Hematopoietic multipotent progenitor cell treated with erythropoietin and hydrocortisone succinate and interleukin-3 and kit ligand, for 15 days (in vitro differentiated cells): Measurements from ENCODE around the gene NEU1.

Source experiments
- DNase-seq: peaks from one replicate; pipeline ENCODE4 v3.0.0-alpha.2; 2015; ENCODE audit warnings: low spot score

The NEU1 gene

GRCh38 chr6:31896493-31896855 lies 33.9 kb upstream of the NEU1 start:
- DNase-seq, result no peak

DNA sequence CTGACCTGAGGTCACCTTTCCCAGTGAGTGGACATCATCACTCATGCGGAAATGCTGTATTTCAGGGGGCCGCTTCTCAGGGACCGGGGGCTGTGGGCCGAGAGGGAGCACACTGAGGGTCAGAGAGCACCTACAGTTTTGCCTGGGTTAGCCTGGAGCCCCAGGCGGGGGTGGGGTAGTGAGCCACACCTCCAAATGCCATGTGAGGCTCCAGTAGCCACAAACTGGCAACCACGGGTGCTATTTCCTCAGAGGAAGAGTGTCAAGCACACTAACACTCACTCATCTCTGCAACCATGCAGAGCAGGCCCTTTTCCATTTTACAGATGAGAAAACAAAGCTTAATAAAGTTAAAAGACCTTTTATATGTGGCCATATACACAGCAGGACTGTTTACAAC lies 30.2 kb upstream of the NEU1 start:
- DNase-seq, result no peak

GRCh38 chr6:31889331-31889972 lies 26.8 kb upstream of the NEU1 start:
- no peak for DNase-seq

GRCh38 chr6:31888276-31889258 lies 25.9 kb upstream of the NEU1 start:
- DNase-seq, result peak; percentile 50

GRCh38 chr6:31887173-31888007 lies 24.8 kb upstream of the NEU1 start:
- no peak for DNase-seq

DNA sequence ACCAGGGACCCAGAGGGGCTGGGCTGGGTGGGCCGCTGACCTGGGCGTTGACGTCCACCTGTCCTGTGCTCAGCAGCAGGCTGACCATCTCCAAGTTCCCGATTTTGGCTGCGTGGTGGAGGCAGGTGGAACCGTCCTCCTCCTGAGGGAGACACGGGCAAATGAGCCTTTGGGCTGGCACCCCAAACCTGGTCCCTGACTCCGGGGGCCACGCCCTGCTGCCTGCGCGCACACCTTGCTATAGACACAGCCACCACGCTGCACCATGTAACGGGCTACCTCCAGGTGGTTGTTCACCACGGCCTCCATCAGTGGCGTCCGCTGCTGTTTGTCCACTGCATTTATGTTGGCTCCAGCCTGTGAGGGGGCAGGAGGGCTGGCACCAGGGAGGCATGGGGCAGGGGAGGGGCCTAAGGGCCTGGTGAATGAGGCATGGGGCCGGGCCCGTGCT lies 23.9 kb upstream of the NEU1 start:
- no peak for DNase-seq

DNA sequence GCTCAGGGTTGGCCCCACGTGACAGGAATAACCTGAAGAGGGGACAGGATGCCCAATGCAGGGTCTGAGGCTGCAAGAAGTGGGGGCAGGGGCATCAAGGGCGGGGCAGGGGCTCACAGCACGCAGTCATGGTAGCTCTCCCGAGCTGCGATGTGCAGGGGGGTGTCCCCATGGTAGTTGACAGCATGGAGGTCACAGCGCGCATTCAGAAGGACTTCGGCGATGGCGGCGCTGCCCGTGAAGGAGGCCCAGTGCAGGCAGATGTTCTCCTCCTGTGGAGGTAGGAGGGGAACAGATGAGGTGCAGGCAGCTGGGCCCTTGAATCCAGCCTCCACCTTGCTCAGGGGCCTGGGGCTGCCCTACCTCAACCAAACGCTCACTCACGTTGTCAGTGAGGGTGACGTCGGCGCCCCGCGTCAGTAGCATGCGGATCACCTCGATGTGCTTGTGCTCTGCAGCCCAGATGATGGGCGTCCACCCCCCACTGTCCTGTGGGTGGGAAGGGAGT lies 22.0 kb upstream of the NEU1 start:
- no peak for DNase-seq

- no peak for DNase-seq
Observed at GRCh38 chr6:31883676-31884075, 21.1 kb upstream of the NEU1 start.

DNA sequence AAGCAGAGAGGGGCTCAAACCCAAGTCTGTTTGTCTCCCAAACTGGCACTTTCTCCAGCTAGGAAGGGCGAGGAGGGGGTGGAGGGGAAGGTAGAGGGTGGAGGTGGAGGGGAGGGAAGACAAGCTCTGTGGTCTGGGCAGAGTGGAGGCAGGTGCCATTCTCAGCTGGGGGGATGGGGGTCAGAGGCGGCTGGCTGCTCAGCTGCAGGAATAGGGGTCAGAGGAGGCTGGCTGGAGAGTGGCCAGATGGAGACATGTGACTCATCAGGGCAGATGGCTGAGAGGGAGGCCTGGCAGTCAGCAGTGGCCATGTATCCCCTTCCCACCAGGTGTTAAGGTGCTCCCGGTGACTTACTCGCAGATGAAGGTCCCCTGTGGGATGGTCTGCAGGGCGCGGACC lies 19.7 kb upstream of the NEU1 start:
- no peak for DNase-seq

DNA sequence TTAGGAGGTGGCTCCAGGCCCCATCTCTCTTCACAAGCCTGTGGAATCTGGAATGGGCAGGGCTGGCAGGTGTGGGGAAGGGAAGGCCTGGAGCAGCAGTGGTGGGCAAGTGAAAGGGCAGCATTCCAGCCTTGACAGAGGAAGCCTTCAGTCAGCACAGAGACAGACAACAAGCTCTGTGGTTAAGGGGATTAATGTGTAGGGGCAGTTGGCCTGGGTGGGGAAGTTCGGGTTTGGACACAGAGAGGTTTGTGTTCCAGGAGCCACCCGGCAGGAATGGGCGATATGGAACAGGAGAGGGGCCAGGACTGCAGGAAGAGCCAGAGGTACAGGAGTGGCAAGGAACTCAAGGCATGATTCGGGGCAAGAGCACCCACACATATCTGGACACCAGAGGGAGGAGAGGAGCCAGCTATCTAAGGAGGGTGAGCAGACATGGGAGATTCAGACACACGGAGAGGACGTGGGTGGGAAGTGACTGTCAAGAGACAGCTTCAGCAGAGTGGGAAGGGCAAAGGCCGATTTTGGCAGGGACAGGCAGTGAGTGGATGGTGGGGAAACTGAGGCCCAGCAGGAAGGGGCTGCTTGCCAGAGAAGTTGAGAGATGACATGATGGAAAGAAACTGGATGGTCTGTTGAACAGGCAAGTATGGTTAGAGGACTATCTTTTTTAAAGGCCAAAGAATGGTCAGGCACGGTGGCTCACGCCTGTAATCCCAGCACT lies 18.7 kb upstream of the NEU1 start:
- no peak for DNase-seq

- DNase-seq, result no peak
Observed at GRCh38 chr6:31880616-31881015, 18.0 kb upstream of the NEU1 start.

- no peak for DNase-seq
Observed at GRCh38 chr6:31879901-31880300, 17.3 kb upstream of the NEU1 start.

GRCh38 chr6:31879143-31879542 lies 16.5 kb upstream of the NEU1 start:
- no peak for DNase-seq

DNA sequence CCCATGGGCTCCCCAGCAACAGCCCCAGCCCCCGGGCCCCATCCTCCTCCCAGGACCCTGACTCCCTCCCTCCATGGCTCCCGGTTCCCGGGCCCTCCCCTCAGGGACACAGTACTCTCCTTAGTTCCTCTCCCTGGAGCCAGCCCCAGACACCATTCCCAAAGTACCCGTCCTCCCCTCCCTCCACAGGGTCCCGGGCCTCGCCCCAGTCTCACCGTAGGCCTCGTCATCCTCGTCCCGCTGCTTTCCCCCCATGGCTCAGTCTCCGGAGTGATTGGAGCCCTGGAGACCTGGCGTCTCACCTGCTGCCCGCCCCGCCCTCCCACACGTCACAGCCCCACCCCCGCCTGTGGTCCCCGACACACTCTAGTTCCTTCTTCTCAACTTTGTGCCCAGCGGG lies 16.1 kb upstream of the NEU1 start, which contains the start of gene SLC44A4:
TSS of gene SLC44A4 (minus strand) at position 272 of the 400 bp plus-strand sequence. CDS start at position 255, 17 bp downstream.
- DNase-seq, result no peak

DNA sequence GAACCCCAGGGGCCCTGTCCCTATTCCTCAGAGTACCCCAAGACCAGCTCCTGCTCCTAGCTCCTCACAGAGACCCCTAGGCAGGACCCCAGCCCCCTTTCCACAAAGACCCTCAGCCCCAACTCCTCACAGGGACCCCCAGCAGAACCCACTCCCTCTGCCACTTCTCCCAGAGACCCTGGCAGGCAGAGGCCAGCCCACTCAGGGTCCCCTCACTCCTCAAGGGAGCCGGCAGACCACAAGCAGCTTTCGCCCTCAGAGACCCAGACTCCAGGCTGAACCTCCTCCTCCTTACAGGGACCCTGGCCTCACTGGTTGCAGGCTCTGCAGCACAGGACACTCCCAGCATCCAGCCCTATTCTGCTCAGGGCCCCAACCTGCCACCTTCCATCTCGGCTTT lies 15.6 kb upstream of the NEU1 start:
- no peak for DNase-seq

GRCh38 chr6:31877651-31878161 lies 15.1 kb upstream of the NEU1 start:
- DNase-seq, result no peak

DNA sequence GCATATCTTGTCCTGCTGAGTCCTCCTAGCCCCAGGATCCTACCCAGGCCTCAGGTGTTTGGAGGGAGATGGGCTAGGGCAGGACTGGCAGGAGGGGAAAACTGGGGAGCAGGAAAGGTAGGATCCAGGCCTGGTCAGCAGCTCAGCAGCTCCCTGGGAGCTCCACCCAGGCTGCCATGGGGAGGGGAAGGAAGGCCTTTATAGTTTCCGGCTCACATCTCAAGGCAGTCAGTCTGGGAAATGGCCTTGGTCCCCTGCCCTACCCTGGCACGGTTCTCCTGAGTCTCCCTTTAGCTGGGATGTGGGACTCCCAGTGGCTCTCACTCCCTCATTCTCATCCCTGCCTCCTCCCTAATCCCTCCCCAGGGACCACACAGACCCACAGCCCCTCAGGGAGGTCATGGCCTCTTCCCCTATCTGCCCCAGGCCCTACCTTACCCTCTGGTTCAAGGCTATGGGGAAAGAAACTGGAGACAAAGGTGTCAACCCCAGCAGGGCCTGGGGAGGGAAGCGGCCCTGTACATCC lies 14.6 kb upstream of the NEU1 start:
- DNase-seq, result no peak

DNA sequence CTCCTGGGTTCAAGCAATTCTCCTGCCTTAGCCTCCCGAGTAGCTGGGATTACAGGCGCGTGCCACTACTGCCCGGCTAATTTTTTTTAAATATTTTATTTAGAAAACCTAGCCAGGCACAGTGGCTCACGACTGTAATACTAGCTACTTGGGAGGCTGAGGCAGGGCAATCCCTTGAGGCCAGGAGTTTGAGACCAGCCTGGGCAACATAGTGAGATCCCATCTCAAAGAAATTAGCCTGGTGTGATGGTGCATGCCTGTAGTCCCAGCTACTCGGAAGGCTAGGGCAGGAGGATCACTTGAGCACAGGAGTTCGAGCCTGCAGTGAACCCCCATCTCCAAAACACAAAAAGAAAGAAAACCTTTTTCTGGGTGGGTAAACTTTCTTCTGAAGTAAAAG lies 13.7 kb upstream of the NEU1 start:
- no peak for DNase-seq

DNA sequence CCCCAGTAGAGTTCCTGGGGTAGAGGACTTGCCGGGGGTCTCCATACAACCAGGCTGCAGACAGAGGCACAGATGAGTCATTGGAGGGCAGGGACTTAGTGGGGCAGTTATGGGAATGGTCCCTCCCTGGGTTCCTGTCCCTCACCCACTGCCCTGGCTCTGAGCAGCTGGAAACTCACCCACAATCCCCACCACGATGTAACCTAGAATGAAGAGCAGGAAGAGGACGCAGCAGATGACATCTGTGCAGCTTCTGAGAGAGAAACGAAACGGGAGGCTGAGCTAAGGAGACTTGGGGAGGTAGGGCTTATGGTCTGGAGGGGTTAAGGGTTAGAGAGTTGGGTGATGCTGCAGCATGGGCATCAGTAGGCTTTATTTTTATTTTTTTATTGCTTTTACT lies 13.3 kb upstream of the NEU1 start:
- no peak for DNase-seq

DNA sequence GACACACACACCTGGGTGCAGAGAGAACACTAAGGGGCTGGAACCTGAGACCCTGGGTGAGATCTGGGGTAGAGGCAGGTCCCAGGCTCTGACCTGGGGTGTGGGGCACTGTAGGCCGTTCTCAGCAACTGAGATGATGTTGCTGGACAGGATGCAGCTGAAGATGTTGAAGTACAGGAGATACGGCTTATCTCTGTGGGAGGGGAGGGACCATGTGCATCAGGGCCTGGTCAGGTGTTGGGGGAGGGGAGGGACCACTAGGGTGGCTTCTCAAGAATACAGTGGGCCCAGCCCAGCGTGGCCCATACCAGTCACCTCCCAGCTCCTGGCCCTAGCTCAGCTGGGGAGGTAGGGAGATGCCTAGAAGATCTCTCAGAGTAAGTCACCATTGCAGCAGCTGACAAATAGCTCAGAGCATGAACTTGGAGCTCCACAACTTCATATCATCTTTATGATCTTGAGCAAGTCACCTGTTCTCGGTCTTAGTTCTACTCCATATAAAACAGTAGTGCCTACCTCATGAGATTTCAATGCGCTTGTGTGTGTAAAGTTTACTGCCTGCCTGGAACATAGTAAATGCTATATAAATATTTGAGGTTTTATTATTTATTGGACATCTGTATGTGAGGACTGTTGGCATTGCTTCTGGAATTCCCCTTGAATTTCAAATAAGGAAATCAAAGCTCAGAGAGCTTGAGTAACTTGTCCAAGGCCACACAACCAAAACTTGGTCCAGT lies 12.4 kb upstream of the NEU1 start:
- DNase-seq, result no peak
